Skin of body (tissue), 2 donors: ENCODE measurements around the gene L3MBTL1. TPM values are rescaled to one million over a fixed set of nuclear protein-coding genes. Genes with fewer than 3 reads are reported as not detected.

Experiments
- DNase-seq: peaks from one replicate; lab custom pipeline; 2025; lab: John Stamatoyannopoulos, UW
- total RNA-seq: library from RNA; depleted of rRNA; stranded (reverse); fragments of >200 nt; gene quantifications from one replicate; pipeline ENCODE4 v1.2.3, GENCODE V29; 2014

L3MBTL1 gene
- total RNA-seq, 1 donor from 2014 or later: 10.1 TPM

- DNase-seq: no peak
Measured at GRCh38 chr20:43534791-43535350, 27.4 kb downstream of the L3MBTL1 start.

DNA sequence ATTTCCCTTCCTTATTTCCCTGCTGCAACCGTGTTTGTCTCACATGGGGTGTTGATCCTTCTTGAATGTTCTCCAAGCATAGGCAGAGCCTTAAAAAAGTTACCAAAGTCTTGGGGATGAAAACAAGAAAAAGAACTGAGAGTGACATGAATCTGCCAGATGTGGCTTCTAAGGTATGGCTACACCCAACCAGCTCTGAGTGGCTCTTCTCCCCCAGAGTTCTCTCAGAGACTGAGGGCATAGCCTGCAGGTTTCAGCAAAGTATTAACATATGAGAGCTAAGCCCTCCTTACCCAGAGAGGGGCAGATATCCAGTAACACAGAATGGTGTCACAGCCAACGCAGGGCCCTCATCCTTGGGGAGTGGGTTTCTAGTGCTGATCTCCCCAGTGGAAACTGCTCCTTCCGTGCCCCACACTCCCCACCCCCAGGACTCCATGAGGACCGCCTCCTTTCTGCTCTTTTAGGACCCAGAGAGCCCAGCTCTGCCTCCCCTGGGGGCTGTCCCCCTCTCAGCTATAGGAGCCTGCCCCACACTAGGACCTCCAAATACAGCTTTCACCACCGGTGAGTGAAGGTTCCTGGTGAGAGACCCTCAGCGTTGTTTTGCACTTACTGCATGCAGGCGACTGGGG is 28.0 kb downstream of the L3MBTL1 start:
- DNase-seq: no peak

GRCh38 chr20:43536041-43536816 is 28.7 kb downstream of the L3MBTL1 start:
- no peak for DNase-seq

- no peak for DNase-seq
Measured at GRCh38 chr20:43536817-43537440, 29.4 kb downstream of the L3MBTL1 start.

DNA sequence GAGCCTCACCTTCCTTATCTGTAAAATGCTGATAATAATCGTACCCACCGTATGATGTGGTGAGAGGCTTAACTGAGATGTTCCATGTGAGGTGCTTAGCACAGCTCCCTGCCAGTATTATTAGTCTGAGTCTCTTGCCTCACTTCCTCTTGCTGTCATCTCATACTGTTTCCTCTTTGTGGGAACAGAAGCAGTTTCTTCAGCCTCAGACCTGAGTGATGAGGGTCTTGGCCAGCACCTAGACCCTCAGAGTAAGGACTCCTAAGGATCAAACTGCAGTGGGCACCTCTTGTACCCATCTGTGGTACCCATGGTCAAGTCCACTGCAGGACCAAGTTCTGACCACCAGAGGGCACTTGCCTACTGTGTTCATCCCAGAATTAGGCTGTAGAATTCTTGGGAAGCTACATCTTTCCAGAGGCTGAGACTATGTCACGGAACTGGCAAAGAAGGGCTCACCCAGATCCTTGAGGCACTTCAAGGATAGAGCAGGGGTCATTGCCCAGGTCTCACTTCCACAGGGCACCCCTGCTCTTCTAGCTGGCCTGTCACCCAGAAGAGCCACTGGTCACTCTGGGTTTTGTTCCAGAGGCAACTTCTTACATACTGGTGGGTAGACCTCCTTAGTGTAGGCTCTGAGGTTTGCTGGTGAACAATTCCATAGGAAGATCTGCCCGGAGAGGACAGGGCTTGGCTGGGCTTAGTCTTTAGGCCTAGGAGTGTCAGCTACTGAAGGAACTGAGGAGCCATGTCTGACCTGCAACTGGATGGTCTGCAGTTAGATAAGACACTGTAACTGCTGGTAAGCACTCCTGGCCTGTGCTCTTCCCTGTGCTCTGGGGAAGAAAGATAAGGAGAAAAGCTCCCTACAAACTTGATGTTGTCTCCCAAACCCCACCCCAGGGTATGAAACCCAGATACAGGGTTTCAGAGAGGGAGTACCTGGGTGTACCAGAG is 30.7 kb downstream of the L3MBTL1 start:
- DNase-seq: peak; percentile 26

GRCh38 chr20:43538878-43539700 is 31.6 kb downstream of the L3MBTL1 start:
- DNase-seq: no peak

- no peak for DNase-seq
Measured at GRCh38 chr20:43539975-43540672, 32.6 kb downstream of the L3MBTL1 start.

- no peak for DNase-seq
Measured at GRCh38 chr20:43540673-43541060, 33.2 kb downstream of the L3MBTL1 start.

DNA sequence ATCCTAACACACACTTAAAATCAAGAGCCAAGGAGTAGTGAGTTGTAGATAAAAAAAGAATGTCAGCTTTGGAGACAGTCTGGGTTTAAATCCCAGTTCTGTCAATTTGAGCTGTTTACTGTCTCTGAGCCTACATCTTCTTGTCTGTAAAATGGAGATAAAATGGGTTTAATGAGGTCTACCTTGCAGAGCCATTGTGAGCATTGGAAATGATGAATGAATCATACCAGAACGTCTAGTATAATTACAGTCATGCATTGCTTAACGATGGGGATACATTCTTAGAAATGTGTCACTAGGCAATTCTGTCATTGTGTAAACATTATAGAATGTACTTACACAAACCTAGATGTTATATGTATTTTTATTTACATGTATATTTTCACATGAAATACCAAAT is 33.7 kb downstream of the L3MBTL1 start:
- no peak for DNase-seq

DNA sequence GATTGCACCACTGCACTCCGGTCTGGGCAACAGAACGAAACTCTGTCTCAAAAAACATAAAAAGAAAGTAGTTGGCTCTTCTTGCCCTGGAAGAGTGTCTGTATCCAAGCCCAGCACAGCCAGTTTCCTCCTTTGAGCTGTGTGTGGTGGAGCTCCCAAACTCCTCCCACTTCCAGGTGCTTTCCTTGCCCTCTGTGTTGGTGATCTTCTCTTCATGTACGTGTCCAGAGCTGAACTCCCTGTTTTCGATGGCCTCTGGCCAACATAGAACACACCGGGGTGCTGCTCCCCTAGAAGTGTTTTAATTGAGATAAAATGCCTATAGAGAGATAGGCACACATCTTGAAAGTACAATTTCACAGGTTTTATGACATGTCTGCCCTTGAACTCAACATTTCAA is 34.7 kb downstream of the L3MBTL1 start:
- DNase-seq: no peak

DNA sequence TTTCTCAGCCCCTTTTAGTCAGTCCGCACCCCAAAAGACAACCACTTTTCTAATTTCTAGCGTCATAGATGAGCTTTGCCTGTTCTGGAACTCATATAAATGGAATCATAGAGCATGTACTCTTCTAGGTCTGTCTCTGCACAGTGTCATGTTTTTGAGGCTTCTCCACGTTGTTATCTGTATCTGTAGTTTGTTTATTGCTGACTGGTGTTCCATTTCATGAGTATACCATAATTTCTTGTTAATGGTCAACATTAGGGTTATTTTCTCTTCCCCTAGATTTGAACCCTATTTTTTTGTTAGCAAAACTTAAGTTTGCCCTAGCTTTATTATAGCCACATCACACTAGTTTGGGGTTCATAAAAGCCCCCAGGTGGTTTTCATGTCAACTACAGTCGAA is 35.2 kb downstream of the L3MBTL1 start:
- no peak for DNase-seq

DNA sequence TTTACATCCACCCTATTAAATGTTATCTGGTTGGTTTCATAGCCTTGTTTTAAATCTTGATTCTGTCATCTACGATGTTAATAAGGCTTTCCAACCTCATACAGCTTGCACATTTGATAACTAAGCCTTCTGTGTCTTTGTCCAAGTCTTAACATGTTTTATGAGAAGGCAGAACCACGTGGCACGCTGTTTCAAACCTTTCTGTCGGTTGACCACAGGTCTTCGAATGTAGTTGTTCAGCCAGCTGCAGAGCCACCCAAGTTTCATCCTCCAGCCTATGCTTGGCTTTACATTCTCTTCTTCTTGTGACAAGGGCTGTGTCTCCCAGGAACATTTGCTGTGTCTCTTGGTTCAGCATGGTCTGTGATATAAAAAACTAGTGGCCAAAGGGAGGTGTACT is 35.6 kb downstream of the L3MBTL1 start:
- no peak for DNase-seq

DNA sequence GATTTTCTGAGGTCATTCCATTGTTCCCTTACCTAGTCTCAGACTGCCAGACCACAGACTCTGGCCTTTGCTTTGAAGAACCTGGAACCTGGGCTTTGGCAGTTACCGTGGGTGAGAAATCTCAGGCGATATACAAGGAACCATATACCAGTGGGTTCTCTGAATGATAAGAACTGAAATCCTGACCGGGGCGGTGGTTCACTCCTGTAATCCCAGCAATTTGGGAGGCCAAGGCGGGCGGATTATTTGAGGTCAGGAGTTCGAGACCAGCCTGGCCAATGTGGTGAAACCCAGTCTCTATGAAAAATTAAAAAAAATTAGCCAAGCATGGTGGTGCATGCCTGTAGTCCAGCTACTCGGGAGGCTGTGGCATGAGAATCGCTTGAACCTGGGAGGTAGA is 37.0 kb downstream of the L3MBTL1 start:
- no peak for DNase-seq

DNA sequence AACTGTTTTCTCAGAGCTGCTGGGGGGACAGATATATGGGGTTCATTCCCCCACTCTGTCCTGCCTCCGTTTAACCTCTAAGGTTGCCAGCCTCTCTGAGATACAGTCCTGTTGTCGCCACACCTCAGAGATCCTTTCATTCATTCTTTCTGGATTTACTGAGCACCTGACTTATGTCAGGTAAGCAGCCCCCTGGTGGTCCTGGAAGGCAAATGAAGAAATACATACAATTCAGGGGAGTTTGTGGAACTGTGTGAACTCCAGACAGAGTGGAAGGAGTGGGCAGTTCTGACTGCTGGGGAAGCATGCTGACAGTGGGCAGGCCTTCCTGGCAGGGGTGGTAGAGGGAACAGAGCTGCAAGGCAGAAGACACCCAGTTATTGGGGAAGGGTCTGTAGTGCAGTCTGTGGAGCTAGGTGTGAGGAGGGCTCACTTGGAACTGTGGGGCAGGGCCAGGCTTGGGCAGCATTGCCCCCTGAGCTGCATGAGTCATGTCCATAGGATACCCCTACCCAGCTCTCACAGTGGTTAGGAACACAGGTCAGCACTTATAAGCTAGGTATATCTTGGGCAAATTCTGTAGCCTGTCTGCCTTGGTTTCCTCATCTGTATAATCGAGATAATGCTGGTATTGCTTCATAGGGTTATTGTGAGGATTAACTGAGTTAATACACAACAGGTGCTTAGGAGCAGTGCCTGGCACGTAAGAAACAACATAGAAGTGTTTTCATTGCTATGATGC is 38.5 kb downstream of the L3MBTL1 start:
- no peak for DNase-seq

DNA sequence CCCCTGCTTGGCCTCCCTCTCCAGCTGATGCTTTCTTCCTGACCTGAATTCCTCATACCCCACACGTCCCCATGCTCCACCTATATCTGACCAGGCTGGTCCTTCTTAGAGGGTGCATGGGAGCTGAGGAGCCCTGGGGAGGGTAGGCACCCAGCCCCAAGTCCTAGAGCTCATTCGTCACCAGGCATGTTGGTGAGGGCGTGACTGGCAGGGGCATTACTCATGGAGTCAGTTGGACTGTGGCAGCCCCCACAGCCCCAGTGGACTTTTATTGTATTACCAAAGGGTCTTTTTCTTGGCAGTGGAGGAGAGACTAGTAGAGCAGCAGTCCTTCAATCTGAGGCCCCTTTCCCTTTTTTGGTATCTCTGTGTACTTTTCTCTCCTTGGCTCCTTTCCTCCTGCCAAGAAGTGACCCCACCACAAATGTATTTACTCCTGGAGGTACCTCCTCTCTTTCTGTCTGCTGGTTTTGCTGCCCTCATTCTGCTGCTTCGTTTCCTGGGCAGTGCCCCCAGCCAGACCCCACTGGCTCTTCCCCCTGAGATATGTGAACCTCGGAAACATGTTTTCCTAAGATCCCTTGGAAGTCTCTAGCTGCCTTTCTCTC is 40.9 kb downstream of the L3MBTL1 start:
- DNase-seq: no peak

GRCh38 chr20:43549416-43550065 is 42.0 kb downstream of the L3MBTL1 start:
- DNase-seq: no peak

- no peak for DNase-seq
Measured at GRCh38 chr20:43550456-43550855, 43.0 kb downstream of the L3MBTL1 start.

- no peak for DNase-seq
Measured at GRCh38 chr20:43554369-43554768, 46.9 kb downstream of the L3MBTL1 start.
